Activated CD8-positive, alpha-beta memory T cell treated with anti-CD3 and anti-CD28 coated beads for 24 hours (primary cell): ENCODE results near the gene LCE3C.
"Not testable (repeated sequence)": the region's sequence is repeated elsewhere in the genome, so short reads cannot be mapped to it uniquely, and the experiment has no call there.

Experiments used
- DNase-seq: peaks from one replicate; pipeline ENCODE4 v3.0.0-alpha.2; 2020

Gene LCE3C

DNA sequence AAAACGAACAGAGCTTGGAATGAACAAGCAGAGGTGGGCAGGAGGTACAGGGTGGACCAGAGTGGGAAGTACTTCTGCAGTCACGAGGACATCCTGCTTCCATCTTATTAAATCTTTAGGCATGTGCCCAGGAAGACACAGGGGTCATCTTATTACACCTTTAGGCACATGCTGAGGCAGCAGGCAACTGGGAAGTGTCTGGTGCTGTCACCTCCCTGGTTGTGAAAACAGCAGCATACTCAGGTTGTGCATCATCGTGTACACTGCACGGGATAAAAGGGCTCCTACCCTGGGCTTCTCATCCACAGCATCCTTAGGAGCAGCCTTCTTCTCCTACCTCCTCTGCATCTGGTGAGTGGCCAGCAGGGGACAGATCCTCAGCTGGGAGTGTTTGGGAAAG lies at the start of gene LCE3C:
LCE3C (plus strand) TSS at position 301 of the 400 bp plus-strand sequence. CDS start 498 bp downstream, outside the sequence.
- DNase-seq = no peak

DNA sequence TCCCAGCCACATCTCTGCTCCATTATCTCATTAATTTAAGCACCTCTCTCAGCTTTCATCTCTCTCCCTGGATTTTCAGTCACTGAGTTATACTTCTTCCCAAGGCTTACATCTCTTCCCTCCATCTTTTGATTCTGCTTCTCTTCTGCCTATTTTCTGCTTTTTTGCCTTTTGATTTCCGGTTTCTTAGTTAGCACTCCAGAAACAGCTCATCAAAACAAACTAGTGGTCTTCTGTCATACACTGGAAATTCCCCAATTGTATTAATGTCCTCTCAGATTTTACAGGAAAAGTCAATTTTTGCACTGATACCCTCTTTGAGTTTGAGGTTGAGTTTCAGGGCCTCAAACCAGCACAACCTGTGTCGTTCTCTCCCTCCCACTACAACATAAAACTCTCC lies 34.9 kb upstream of the LCE3C start:
- no peak for DNase-seq

DNA sequence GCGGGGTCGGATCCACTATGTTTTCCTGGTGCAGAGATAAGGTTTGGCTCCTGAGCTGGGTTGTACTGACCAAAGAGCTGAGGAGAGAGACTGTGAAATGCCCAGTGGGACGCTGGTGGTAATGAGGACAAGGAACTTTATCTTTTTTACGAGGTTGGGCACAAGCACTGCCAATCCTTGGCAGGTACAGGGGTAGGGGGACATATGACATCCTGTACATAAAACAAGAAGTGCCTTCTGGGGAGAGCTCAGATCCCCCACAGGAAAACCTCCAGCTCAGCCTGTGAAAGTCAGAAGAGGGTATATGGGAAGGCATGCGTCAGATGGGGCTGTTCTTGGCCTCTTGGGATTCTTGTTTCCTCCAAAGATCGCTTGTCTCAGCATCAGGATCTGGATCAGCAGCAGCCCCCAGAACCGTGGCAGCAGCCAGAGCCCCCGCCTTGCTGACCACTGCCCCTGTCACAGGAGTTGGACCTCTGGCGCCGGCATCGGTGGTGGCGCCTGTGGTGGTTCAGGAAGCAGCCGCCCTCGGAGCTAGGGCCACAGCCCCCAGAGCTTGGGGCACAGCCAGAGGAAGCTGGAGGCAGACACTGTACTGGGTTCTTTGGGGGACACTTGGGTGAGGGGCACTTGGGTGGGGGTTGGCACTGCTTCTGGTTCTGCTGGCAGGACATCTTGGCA lies 34.4 kb upstream of the LCE3C start:
- no peak for DNase-seq

GRCh38 chr1:152566681-152567080 lies 33.4 kb upstream of the LCE3C start, which contains the start of gene LCE3E:
TSS of gene LCE3E (minus strand) at chr1:152566780. CDS start at chr1:152566208, 572 bp downstream.
- DNase-seq = no peak

DNA sequence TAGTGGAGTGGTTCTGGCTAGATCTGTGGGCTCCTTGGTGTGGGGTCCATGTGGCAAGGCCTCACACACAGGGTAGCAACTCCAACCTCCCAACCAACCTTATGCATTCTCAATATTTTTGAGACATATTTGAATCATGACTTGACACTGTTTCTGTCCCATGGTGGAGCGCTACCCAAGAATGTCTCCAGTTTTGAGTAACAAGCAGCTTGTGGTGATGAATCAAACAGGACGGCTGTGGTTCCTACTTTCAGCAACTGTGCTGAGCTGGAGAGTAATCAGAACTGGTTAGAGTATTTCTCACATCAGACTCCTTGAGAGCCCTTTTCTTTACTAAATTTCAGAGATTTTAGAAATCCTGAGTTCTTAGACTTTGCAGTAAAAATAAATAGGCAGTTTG lies 22.9 kb upstream of the LCE3C start:
- no peak for DNase-seq

- DNase-seq = not testable (repeated sequence)
Measured at GRCh38 chr1:152579526-152579925, 20.5 kb upstream of the LCE3C start.

- DNase-seq = no peak
Measured at GRCh38 chr1:152580433-152580832, 19.6 kb upstream of the LCE3C start, which contains the start of gene LCE3D. TSS of gene LCE3D (minus strand) at chr1:152580516. CDS start at chr1:152579936, 580 bp downstream.

GRCh38 chr1:152582647-152583046 lies 17.4 kb upstream of the LCE3C start:
- DNase-seq = no peak

- no peak for DNase-seq
Measured at GRCh38 chr1:152585586-152585985, 14.4 kb upstream of the LCE3C start.

DNA sequence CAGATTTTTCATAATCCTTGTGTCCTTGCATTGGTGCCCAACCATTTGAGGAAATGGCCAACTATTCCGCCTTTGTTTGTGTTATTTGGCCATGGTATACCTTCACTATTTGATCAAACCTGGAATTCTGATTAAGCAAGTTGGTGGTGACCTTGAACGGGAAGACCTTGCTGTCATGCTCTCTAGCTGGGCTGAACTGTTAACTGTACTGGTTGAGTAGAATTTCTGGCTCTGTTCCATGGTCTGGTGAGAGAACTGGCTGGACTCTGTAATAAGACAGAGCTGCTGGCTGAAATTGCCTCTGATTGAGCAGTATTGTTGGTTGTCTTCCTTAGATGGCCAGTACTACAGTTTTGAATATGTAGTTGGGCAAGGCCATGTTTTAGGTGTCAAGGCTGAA lies 3.0 kb upstream of the LCE3C start:
- no peak for DNase-seq

DNA sequence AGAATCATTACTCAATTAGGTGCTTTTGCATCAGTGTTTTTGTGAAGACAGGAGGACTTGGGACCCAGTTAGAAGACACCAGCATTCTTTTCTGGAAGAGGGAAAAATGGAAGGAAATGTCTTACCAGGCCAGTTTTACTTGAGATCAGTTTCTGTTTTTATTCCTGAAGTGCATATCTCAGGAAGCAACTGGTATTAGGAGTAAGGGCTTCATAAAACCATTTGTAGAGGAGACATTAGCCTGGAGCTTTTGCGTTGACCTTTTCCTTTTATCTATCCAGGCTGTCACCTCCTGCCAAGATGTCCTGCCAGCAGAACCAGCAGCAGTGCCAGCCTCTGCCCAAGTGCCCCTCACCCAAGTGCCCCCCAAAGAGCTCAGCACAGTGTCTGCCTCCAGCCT lies 13.5 kb downstream of the LCE3C start, which contains the start of gene LCE3B:
LCE3B (plus strand) TSS at position 301 of the 400 bp plus-strand sequence; CDS start at position 301, 0 bp downstream.
- no peak for DNase-seq

DNA sequence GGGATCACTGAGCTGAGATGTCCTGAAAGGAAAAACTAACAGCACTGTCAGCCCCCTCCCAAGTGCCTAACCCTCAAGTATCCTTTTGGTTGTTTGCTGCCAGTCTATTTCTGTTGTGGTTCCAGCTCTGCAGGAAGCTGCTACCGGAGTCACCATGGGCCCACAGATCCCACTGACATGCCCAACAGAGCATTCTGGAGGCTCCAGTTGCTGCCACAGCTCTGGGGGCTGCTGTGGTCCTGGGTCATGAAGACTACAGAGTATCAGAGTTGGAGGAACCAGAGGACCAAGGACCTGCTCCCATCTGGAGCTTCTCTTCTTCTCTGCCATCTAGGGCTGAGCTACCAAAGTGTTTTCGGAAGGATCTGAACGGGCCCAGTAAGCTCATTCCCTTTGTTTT lies 22.0 kb downstream of the LCE3C start:
- DNase-seq = no peak

DNA sequence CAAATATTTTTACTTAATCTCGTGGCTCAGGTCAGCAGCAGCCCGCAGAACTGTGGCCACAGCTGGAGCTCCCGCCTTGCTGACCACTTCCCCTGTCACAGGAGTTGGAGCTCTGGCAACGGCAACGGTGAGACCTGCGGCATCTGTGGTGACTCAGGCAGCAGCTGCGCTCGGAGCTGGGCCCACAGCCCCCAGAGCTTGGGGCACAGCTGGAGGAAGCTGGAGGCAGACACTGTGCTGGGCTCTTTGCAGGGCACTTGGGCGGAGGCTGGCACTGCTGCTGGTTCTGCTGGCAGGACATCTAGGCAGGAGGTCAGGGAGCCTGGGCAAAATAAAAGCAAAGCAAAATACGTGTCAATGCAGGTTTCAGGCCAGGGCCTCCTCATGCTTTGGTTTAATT lies 22.8 kb downstream of the LCE3C start, which contains the start of gene LCE3A:
LCE3A (minus strand) TSS at position 301 of the 400 bp plus-strand sequence; CDS start at position 301, 0 bp downstream.
- no peak for DNase-seq

- DNase-seq = no peak
Measured at GRCh38 chr1:152623203-152623844, 23.3 kb downstream of the LCE3C start.

- no peak for DNase-seq
Measured at GRCh38 chr1:152626744-152627143, 26.7 kb downstream of the LCE3C start.

GRCh38 chr1:152630596-152630995 lies 30.6 kb downstream of the LCE3C start:
- DNase-seq = no peak

- DNase-seq = no peak
Measured at GRCh38 chr1:152640351-152640750, 40.3 kb downstream of the LCE3C start.

- no peak for DNase-seq
Measured at GRCh38 chr1:152643945-152644344, 43.9 kb downstream of the LCE3C start.

GRCh38 chr1:152645146-152645545 lies 45.1 kb downstream of the LCE3C start:
- DNase-seq = no peak

DNA sequence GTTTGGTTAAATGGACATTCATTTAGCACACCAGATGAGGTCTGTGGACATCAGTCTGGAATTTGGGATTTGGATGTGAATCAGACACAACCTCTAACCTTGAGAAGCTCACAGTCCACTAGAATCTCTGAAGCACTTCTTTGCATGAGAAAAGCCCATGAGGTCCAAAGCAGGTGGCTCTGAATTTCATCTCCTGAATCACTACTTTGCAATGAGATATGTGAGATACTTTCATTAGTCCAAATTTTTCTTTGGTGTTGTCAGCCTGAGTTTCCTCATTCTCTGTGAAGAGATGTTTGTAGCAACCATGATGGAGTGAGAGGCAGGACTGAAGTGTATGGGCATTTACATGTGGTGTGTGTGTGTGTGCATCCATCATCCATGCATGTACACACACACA lies 46.6 kb downstream of the LCE3C start:
- no peak for DNase-seq
